NCI-H2107 (cell line): ENCODE measurements around the gene P2RY11.
A peak's percentile ranks its signal among the peaks of the same experiment; 100 is the strongest.

Experiments used
- DNase-seq: peaks from one replicate; lab custom pipeline; 2025; lab: John Stamatoyannopoulos, UW

P2RY11 gene

DNA sequence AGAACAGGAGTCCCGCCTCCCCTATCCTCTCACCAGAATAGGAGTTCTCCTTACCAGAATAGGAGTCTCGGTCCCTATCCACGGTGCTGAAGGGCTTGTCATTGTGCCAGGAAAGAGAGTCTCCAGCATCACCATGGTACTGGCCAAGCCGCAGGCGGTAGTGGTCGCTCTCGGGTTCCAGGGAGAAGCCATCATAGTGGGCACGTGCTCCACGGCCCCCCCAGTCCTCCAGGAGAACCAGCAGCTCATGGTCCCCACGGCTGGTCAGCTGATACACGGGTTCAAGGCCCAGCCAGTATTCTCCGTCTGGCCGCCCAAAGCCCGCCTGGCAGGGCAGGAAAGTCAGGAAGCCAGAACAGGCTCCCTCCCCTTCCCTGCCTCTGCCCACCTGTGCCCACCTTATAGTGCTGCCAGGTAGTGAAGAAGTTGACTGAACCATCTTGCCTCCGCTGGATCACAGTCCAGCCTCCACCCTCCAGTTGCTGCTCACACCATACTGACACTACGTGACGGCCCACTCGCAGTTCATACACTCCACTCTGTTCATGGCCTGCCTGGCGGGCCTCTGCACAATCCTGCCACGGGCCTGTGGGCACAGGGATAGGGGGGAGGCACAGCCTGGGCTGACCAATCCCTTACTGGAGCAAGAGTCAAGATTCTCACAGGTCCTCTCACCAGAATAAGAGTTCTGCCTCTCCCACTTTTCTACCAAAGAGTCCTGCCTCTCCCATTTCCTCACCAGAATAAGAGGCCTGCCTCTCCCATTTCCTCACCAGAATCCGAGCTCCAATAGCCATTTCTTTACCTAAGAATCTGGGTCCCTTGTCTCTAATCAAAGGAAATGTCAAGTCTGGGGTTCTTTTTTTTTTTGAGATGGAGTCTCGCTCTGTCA lies 18.0 kb upstream of the P2RY11 start:
- DNase-seq: no peak

DNA sequence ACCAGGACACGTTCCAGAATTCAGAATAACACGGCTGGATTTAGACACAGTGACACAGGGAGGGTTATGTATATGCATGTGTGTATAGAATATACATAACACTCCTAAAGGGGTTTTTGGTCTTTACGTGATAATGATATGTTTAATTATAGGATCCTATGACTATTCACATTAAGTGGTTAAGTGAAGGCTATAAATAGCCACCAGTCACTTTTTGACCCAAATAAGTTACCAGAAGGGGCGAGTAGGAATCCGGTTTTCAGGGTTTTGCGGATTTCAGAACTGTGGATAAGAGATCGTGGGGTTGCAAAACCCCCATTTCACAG lies 15.9 kb upstream of the P2RY11 start:
- no peak for DNase-seq

DNA sequence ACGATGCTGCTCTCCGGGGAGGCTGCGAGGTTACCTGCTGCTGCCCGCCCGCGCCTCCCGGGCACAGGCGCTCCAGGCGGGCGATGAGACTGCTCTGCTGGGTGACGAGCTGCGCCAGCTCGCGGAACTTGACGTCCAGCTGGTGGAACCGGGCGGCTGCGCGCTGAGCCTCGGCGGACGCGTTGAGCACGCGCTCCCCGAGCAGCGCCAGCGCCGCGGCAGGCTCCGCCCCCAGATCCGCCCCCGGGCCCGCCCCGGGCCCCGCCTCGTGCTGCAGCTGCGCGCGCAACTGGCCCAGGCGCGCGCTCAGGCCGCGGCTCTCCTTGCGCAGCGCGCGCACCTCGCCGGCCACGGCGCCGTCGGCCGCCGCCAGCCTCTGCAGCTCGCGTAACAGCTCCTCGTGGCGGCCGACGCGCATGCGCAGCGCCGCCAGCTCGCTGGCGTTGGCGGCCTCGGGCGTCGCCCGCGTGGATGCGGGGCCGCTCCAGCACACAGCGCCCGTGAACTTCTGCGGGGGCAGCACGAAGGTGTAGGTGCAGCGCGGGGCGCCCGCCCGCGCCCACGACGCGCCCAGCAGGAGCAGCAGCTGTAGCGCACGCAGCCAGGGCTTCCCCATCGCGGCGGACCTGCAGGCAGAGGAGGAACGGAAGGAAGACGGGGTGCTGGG lies 15.4 kb upstream of the P2RY11 start:
- DNase-seq: peak; percentile 89

DNA sequence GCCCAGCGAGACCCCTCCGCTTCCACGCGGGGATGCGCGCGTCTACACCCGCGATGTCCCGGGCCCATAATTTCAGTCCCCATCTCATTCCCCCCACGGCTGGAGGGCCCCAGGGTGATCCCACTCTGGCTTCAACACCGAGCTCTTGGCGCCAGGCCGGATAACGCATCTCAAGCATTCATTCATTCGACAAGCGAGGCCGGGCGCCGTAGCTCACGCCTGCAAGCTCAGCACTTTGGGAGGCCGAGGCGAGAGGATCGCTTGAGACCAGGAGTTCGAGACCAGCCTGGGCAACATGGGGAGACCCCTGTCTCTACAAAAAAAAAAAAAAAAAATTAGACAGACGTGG lies 14.9 kb upstream of the P2RY11 start:
- DNase-seq: no peak

DNA sequence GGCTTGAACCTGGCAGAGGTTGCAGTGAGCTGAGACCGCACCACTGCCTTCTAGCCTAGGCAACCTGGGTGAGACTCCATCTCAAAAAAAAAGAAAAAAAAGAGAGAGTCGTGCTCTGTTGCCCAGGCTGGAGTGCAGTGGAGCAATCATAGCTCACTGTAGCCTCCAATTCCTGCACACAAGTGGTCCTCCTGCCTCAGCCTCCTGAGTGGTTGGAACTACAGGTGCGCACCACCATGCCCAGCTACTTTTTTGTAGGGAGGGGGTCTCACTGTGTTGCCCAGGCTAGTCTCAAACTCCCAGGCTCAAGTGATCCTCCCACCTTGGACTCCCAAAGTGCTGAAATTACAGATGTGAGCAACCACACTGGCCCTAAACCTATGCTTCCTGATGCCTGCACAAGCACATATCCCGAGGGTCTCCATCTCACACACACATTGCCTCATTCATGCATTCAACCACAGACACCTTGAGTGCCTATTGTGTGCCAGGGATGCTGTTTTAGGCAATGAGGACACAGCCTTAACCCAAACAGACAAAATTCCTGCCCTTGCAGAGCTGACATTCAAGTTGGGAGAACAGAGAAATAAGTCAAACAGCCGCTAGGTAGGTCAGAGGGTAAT lies 11.2 kb upstream of the P2RY11 start:
- DNase-seq: no peak

DNA sequence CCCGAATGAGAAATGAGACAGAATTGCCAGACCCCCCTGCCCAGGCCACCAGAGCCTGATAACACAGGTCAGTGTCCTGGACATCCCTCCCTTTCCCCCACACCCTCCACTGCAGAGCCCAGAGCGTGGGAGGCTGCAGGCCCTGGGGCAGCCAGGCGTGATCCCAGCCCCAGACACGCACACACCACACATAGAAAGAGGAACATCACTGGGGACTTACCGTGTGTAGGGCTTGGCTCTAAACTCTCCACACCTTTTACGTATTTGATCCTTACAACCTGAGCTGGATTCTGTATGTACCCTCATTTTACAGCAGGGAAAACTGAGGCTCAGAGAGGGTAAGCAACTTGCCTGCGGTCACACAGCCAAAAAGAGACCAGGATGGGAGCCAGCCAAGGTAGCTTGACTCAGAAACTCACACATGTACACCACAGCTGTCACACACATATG lies 8.7 kb upstream of the P2RY11 start:
- no peak for DNase-seq

DNA sequence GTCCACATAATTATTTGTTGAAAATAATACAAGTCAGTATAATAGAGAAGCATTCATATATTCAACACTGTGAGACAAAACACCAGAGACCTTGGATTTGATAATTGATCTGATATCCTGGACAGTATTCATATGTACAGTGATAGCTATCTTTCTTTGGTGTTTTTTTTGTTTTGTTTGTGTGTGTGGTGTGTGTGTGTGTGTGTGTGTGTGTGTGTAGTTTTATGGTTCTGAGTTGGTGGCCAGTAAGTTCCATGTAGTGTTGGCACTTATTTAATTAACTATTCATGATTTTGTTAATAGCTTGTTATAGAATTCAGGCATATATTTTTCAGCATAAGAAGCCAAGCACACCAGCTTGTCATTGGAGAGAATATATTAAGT lies 7.4 kb upstream of the P2RY11 start:
- DNase-seq: no peak

DNA sequence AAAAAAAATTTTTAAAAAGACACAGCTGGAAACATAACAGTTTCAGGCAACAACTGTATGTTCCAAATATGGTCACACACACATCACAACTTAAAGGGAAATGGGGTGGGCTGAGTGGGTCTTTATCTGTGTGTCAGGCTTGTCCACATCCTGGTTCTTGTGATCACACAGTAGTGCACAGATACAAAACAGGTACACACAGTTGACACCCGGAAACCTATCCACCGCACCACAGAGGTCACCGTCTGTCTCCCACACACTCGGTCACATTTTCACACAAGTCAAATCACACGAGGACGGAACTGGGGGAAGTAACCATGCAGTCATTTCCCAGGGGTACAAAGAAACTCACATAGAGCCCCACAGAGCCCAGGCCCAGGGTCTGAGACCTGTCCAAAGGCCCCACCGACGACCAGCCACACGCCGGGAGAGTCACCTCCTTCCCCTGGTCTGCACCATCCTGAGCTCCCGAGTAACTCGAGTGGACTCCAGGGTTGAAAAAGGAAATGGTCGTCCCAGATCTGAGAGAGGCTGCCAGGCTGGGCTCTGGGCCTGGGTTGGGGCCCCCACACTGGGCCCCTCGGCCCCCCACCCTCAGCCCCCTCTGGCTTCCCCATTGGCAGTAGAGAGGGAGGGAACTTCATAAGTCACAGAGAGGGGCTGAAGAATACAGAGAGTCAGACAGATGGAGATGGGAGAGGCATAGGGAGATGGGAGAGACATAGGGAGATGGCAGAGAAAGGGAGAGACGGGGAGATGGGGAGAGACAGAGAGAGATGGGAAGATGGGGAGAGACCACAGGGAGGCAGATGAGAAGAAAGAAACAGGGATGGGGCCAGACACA lies 6.6 kb upstream of the P2RY11 start:
- DNase-seq: no peak

DNA sequence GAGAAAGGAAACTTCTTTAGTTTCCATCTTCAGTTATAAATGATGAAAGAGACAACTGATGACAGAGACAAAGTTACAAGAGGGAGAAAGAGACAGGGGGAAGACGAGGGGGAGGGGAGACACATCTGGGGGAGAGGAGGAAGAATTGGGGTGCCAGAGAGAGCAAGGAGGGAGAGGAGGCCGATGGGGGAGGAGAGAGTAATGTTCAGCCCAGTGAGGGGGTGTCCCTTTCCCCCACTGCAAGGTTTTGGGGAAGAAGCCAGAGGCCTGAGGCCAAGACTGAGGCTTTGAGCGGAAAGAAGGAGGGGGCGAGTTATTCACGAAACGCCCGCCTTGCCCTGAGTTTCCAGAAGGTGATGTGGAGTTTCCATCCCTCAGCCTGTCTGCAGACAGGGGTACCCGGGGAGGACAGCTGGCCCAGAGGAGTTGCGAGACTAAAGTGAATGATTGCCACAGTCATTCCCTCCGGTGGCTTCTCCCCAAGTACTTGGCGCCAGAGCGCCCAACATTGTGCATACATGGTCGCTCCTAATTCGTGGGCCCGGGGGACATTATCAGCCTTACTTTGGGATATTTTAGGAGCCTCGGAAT lies 5.9 kb upstream of the P2RY11 start:
- DNase-seq: no peak

DNA sequence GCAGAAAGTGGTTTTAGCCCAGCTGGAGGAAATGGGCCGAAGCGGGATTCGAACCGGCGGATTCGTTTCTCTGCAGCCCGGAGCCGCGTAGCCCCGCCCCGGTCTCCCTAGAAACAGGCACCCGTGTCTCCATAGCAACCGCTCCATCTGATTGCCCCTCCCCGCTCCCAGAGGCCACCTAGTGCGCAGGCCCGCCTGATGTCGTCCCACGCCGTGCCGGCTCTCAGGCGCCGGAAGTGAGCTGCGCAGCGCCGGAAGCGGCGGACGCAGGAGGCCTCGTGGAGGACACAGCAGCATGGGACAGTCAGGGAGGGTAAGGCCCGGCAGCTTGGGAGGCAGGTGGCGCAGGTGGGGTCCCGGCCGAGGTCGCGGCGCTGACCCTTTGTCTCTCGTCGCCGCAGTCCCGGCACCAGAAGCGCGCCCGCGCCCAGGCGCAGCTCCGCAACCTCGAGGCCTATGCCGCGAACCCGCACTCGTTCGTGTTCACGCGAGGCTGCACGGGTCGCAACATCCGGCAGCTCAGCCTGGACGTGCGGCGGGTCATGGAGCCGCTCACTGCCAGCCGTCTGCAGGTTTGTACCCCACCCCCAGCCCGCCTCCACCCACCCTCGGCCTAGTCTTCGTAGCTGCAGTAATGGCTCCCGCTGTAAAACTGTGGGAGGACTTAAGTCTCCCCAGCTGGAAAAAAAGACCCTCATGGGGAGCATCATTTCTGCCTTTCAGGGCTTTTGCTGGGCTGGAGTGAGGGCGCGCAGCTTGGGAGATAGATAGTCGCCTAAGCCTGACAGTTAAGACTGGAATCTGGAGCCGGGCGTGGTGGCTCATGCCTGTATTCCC lies 5.2 kb upstream of the P2RY11 start, which contains the start of gene PPAN:
Gene PPAN (plus strand): TSS at position 263 of the 837 bp plus-strand sequence. CDS start 33 bp downstream, at position 296.
- DNase-seq: peak; percentile 97

DNA sequence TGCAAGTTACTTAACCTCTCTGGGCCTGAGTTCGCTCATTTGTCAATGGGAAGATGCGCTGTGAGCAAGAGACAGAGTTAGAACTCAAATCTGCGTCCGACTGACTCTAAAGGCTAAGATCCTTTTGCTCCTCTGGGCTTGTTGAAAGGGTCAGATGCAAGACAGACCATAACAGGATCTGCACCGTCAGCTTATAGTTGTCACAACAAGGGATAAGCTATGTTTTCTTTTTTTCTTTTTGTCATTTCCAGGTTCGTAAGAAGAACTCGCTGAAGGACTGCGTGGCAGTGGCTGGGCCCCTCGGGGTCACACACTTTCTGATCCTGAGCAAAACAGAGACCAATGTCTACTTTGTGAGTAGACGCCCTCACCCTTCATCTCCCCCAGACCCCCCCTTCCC lies 4.2 kb upstream of the P2RY11 start:
- DNase-seq: no peak

DNA sequence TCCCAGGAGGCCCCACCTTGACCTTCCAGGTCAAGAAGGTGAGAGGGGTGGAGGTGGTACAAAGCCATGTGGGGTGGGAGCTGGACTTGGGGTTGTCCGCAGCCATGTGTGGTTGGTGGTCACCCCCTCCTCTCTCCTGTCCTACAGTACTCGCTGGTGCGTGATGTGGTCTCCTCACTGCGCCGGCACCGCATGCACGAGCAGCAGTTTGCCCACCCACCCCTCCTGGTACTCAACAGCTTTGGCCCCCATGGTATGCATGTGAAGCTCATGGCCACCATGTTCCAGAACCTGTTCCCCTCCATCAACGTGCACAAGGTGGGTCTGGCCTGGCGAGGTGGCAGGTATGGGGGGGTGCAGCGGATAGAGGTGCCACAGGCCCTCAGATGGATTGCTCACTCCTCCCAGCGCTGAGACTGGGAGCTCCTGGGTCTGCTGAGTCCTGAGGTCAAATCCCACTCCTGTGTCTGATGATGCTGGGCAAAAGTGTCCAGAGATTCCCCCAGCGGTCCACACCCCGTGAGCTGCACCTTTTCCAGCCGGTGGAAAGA lies 3.6 kb upstream of the P2RY11 start:
- DNase-seq: no peak

DNA sequence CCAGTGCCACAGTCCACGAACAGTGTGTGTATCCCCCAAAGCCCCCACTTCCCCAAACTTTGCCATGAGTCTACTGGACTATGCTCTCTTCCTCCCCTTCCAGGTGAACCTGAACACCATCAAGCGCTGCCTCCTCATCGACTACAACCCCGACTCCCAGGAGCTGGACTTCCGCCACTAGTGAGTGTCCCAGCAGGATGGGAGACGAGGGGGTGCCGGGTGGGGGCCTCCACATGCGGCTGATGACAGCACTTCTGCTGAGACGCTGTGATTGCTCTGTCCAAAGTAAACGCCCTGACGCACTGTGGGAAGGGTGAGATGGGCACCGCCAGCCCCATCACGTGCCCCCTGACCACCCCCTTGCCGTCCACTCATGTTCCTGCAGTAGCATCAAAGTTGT lies 2.0 kb upstream of the P2RY11 start:
- no peak for DNase-seq

DNA sequence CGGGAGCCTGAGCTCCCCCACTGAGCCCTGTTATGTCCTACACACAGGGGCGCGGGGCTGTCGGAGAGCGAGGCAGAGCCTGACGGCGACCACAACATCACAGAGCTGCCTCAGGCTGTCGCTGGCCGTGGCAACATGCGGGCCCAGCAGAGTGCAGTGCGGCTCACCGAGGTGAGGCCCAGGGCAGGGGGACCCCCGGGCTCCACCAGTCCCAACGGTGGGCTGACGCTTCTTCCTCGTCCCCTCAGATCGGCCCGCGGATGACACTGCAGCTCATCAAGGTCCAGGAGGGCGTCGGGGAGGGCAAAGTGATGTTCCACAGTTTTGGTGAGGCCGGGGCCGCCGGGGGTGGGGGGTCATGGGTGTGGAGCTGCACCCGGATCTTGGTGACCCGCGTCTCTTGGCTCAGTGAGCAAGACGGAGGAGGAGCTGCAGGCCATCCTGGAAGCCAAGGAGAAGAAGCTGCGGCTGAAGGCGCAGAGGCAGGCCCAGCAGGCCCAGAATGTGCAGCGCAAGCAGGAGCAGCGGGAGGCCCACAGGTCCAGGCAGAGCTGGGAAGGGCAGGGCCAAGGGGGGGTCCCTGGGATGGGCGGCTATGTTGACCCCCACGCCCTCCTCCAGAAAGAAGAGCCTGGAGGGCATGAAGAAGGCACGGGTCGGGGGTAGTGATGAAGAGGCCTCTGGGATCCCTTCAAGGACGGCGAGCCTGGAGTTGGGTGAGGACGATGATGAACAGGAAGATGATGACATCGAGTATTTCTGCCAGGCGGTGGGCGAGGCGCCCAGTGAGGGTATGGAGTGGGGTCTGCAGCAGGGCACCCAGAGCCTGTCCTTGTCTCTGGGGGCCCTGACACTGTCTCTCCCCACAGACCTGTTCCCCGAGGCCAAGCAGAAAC lies 1.2 kb upstream of the P2RY11 start:
- no peak for DNase-seq

DNA sequence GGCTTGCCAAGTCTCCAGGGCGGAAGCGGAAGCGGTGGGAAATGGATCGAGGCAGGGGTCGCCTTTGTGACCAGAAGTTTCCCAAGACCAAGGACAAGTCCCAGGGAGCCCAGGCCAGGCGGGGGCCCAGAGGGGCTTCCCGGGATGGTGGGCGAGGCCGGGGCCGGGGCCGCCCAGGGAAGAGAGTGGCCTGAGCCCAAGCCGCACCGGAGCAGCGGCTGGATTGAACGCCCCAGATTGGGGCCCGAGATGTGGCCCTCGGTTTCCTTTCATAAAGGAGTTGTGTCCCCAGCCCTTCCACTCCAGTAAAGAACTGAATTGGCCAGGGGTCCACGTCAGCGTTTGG lies 548 bp upstream of the P2RY11 start:
- DNase-seq: no peak

DNA sequence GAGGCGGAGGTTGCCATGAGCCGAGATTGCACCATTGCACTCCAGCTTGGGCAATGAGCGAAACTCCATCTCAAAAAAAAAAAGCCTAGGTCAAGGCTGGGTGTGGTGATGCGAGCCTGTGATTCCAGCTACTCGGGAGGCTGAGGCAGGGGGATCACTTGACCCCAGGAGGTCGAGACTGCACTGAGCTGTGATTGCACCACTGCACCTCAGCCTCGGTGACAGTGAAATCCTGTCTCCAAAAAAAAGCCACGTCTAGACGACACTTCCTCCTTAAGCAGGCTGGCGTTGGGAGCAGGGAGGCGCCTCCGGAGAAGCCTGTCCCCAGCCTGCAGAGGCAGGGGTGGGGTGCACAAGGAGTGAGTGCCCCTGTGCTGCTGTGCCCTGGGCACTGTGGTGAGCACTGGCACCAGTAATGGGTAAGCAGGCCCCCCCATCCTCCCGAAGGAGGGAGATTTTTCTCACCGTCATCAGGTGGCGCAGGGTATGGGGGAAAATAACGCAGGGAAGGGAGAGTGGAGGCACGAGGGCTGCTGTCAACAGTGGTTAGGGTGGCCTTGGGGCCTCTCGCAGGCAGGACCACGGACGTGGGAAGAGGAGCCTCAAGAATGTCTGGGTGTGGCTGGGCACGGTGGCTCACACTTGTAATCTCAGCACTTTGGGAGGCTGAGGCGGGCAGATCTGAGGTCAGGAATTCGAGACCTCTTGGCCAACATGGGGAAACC lies 706 bp downstream of the P2RY11 start:
- DNase-seq: no peak

DNA sequence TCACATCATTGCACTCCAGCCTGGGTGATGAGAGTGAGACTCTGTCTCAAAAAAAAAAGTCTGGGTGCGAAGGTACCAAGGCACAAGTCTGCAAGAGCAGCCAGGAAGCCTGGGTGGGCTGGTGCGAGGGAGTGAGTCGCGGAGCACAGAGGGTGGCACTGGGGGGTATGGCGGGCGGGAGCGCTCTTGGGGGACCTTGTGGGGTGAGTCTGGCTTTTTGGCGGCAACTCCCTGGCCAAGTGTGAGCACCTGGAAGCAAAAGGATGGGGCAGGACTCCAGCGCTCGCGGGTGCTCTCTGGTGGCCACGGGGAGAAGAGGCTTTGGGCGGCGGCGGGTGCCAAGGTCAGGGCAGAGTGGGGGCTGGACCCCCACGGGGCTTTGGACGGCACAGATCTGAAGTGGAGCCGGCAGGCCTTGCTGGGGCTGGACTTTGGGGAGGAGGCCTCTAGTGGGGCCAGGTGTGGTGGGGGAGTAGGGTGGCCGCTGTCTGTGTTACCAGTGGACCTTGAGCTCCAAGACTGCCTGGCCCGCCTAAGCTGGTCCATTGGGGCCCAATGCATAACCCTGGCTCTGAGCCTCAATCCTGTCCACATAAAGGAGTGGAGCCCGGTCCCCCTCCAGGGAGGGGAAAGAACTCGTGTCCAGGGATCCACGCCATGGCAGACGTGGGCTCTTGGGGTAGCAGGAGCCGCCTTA lies 1.6 kb downstream of the P2RY11 start:
- DNase-seq: no peak

DNA sequence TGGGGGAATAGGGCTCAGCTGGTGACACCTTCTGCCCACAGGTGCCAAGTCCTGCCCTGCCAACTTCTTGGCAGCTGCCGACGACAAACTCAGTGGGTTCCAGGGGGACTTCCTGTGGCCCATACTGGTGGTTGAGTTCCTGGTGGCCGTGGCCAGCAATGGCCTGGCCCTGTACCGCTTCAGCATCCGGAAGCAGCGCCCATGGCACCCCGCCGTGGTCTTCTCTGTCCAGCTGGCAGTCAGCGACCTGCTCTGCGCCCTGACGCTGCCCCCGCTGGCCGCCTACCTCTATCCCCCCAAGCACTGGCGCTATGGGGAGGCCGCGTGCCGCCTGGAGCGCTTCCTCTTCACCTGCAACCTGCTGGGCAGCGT lies 2.1 kb downstream of the P2RY11 start:
- DNase-seq: no peak
